ENCODE results near the gene DUSP12. TPM values are rescaled to one million over a fixed set of nuclear protein-coding genes. Genes with fewer than 3 reads are reported as not detected.
"Not testable (repeated sequence)": the region's sequence is repeated elsewhere in the genome, so short reads cannot be mapped to it uniquely, and the experiment has no call there.

Gene DUSP12
- total and polyA plus RNA-seq, 9 of the 15 experiments (the other 6 are each of a cell fraction or from before 2014, with no cell fraction given) = 10.4 to 81.4 (median 43.6) TPM

DNA sequence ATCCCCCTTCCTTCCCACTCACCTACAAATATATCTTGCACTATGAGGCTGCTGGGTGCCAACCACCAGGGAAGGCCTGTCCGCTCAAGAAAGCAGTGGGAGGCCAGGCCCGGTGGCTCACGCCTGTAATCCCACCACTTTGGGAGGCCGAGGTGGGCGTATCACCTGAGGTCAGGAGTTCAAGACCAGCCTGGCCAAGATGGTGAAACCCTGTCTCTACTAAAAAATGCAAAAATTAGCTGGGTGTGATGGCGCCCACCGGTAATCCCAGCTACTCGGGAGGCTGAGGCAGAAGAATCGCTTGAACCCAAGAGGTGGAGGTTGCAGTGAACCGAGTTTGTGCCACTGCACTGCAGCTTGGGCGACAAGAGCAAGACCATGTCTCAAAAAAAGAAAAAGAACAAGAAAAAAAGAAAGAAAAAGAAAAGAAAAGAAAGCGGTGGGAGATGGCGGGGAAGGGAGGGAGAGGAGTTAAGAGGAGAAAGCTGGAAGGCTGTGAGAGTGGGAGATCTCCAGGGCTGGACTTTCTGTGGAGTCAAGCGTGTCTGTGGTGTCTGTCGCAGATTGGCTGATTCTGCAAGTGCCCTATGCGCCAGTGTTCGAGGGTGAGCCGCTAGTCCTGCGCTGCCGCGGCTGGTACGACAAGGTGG, 24.2 kb upstream of the DUSP12 start:
- DNase-seq (ENCODE audit: extremely low read depth in 1 of 4, low spot score in 3 of 4); CTCF ChIA-PET (ENCODE audit: low intra/inter-chr PET ratio); H3K9me1 ChIP-seq (ENCODE audit: control insufficient read depth, insufficient read depth, low read length); ATAC-seq; in situ Hi-C loops (cut with MboI); intact Hi-C loops (cut with micrococcal nuclease); BruUV-seq (replicated peaks); H3K9me3 ChIP-seq (replicated peaks; ENCODE audit: control insufficient read depth, insufficient read depth, low read depth, low read length); H2AFZ ChIP-seq (ENCODE audit: low read depth, low read length); H4K20me1 ChIP-seq (replicated peaks; ENCODE audit: control insufficient read depth, insufficient read depth, low read length); FAIRE-seq; H3K27me3 ChIP-seq (ENCODE audit: control insufficient read depth in 2 of 2, insufficient read depth in 2 of 2, low read length in 2 of 2); H3K36me3 ChIP-seq (ENCODE audit: control insufficient read depth, insufficient read depth, low read length): not testable (repeated sequence)
- peak overlapping the region; percentile 94 for H3K27ac ChIP-seq (ENCODE audit: extremely low read depth, low read depth, low read length)
- peaks cover 24% of the 10 kb centered on the region for H3K79me2 ChIP-seq (ENCODE audit: control insufficient read depth, insufficient read depth, low read length)
- peaks cover 43 to 55% of the 10 kb centered on the region in 2 experiments for H3K4me1 ChIP-seq (replicated peaks in 1 of 2; ENCODE audit: control insufficient read depth in 2 of 2, insufficient read depth in 2 of 2, low read length in 2 of 2)
- peak; percentile 56 for TF ChIP-seq EGR1 (conservative IDR thresholded peaks at IDR 0.05)
- 0 out of 2 replicates have a peak, but pooled peaks have one; percentile 1 for TF ChIP-seq PML (IDR thresholded peaks at IDR 0.05; ENCODE audit: low read length)
- TF ChIP-seq, protein P1, sequence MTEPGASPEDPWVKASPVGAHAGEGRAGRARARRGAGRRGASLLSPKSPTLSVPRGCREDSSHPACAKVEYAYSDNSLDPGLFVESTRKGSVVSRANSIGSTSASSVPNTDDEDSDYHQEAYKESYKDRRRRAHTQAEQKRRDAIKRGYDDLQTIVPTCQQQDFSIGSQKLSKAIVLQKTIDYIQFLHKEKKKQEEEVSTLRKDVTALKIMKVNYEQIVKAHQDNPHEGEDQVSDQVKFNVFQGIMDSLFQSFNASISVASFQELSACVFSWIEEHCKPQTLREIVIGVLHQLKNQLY (CRISPR knock-in tag; conservative IDR thresholded peaks at IDR 0.05) = 0 out of 4 replicates have a peak, but pooled peaks of 1 of the 2 experiments have one; percentile 38
- 0 out of 2 replicates have a peak, but pooled peaks have one; percentile 53 for TF ChIP-seq E2F3 (CRISPR knock-in tag; IDR thresholded peaks at IDR 0.05)
- 0 out of 2 replicates have a peak, but pooled peaks have one; percentile 37 for TF ChIP-seq THRAP3 (IDR thresholded peaks at IDR 0.05; ENCODE audit: borderline replicate concordance)
- TF ChIP-seq, protein P2, sequence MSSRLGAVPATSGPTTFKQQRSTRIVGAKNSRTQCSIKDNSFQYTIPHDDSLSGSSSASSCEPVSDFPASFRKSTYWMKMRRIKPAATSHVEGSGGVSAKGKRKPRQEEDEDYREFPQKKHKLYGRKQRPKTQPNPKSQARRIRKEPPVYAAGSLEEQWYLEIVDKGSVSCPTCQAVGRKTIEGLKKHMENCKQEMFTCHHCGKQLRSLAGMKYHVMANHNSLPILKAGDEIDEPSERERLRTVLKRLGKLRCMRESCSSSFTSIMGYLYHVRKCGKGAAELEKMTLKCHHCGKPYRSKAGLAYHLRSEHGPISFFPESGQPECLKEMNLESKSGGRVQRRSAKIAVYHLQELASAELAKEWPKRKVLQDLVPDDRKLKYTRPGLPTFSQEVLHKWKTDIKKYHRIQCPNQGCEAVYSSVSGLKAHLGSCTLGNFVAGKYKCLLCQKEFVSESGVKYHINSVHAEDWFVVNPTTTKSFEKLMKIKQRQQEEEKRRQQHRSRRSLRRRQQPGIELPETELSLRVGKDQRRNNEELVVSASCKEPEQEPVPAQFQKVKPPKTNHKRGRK (tag; IDR thresholded peaks at IDR 0.05) = peak; percentile 52
- peak overlapping the region; percentile 85 to 99 for H3K9ac ChIP-seq (ENCODE audit: insufficient read depth in 1 of 2, low read depth in 2 of 2, low read length in 2 of 2)
- H3K4me2 ChIP-seq (ENCODE audit: insufficient read depth, low read length) = peak overlapping the region; percentile 91
- H3K4me3 ChIP-seq = peak overlapping the region; percentile 74; the same call in 1 of the 2 replicates
- 87% methylated on average over 19 of the region's 22 CpGs for WGBS (ENCODE audit: insufficient coverage, low coverage, missing lambda C conversion rate)
- POLR2A ChIA-PET = interaction anchor here (0.6 to 2.6 kb wide), 4 partner anchors 10 to 31 kb away, joined by 3 to 19 read pairs (median 12); no protein-coding TSS in a partner anchor
